Measurements from ENCODE around the gene HOPX.

DNA sequence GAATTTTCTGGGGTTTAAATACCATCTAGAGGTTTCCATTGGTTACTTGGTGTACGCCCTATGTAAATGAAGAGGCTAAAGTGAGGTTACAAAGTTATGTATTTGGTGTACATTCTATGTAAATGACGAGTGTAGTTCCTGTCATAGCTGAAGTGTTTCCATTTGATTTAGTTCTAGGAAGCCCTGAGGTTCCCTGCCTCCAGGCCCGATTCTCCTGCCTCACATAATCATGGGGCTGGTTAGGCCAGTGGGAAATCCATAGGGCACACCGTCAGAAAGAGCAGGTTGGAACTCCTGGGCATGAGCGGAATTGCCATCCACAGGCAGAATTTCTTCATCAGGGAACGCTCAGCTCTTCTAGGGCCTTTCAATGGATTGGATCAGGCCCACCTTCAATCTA, 24.2 kb upstream of the HOPX start:
- TF ChIP-seq, protein P1, sequence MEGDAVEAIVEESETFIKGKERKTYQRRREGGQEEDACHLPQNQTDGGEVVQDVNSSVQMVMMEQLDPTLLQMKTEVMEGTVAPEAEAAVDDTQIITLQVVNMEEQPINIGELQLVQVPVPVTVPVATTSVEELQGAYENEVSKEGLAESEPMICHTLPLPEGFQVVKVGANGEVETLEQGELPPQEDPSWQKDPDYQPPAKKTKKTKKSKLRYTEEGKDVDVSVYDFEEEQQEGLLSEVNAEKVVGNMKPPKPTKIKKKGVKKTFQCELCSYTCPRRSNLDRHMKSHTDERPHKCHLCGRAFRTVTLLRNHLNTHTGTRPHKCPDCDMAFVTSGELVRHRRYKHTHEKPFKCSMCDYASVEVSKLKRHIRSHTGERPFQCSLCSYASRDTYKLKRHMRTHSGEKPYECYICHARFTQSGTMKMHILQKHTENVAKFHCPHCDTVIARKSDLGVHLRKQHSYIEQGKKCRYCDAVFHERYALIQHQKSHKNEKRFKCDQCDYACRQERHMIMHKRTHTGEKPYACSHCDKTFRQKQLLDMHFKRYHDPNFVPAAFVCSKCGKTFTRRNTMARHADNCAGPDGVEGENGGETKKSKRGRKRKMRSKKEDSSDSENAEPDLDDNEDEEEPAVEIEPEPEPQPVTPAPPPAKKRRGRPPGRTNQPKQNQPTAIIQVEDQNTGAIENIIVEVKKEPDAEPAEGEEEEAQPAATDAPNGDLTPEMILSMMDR (IDR thresholded peaks at IDR 0.05) = no peak
- TF ChIP-seq POLR2A (IDR thresholded peaks at IDR 0.05) = no peak
